Lower leg skin (tissue), 4 donors: ENCODE data around the gene ANKRD6. TPM values are rescaled to one million over a fixed set of nuclear protein-coding genes. Genes with fewer than 3 reads are reported as not detected.
"Not testable (repeated sequence)": the region's sequence is repeated elsewhere in the genome, so short reads cannot be mapped to it uniquely, and the experiment has no call there.

Experiments used
- DNase-seq, 2 donors: peaks; one replicate each; pipeline ENCODE4 v3.0.0-alpha.2; 2019; ENCODE audit warnings: low spot score in 2 of 2
- H3K4me3 ChIP-seq: fragments of 200-600 bp; sonication (generic); 2 replicates; pipeline ENCODE4 v1.5.1; 2017; ENCODE audit warnings: mild to moderate bottlenecking, low read depth; ENCODE audit not compliant: poor library complexity, severe bottlenecking
- POLR2A ChIP-seq, 2 donors: fragments of 450-650 bp; IDR thresholded peaks; one replicate each; pipeline ENCODE4 v1.6.1; 2016 to 2017; ENCODE audit warnings: antibody characterized with exemption in 2 of 2, mild to moderate bottlenecking in 1 of 2, moderate library complexity in 1 of 2
- WGBS, 2 donors: methylation state at CpG; one replicate each; pipeline ENCODE4 v1.1.5; 2018; 5-methylcytosine and 5-hydroxymethylcytosine counted together
- intact Hi-C: fragments of 100-400 bp; cut with DNase I; formaldehyde crosslinking; loops from one replicate; pipeline ENCODE4 v1.15.0; 2023; ENCODE audit warnings: low total_unique reads
- total RNA-seq, 4 donors: library from RNA; depleted of rRNA; stranded (reverse); fragments of >200 nt; gene quantifications; one replicate each; pipeline ENCODE4 v1.1.0, GENCODE V29; 2016
- TF ChIP-seq, protein P1 (sequence below), 3 donors: fragments of 450-650 bp; IDR thresholded peaks; one replicate each; pipeline ENCODE4 v1.5.1; 2016; ENCODE audit warnings: antibody characterized with exemption in 3 of 3, mild to moderate bottlenecking in 3 of 3, moderate library complexity in 2 of 3

Gene ANKRD6
- total RNA-seq, 4 donors from 2014 or later = 3.2 to 6.7 (median 4.8) TPM

DNA sequence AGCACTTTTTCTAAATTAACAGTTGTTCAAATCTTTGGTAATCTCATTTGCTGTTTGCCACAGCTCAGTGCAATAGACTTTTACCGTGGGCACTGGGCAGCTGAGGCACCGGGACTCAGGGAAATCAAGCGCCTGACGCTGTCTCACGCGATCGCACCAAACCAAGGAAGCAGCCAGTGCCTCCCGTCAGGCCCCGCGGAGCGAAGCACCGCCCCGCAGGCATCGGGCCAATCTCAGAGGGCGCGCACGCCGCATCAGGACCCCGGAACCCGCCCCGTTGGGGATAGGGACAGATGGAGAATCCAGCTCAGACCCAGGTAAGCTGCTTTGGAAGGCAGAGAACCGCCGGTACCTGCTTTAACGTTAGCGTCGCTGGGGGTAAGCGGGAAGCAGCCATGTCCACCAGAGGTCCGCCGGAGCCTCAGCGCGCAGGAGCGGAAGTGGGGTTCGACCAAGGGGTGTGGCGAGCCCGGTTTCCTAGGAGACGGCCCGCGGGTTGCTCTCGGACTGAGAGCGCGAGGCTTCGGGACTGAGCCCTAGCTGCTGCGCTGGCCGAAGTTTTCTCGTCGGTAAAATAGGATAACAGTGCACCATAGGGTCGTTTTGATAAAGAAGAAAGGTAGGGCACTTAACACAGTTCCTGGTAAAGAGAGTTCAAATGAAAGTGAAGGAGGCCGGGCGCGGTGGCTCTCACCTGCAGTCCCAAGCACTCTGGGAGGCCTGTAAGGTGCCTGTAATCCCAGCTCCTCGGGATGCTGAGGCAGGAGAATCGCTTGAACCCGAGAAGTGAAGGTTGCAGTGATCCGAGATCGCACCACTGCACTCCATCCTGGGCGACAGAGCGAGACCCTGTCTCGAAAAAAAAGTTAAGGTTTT is 205.6 kb downstream of the ANKRD6 start, which contains the start of gene LYRM2:
LYRM2 (minus strand) TSS at position 428 of the 876 bp plus-strand sequence; CDS start at position 397, 31 bp downstream.
- intact Hi-C loops = no loop called here
- peak within 1 kb of the TSS; percentile 29 for H3K4me3 ChIP-seq
- TF ChIP-seq, protein P1, sequence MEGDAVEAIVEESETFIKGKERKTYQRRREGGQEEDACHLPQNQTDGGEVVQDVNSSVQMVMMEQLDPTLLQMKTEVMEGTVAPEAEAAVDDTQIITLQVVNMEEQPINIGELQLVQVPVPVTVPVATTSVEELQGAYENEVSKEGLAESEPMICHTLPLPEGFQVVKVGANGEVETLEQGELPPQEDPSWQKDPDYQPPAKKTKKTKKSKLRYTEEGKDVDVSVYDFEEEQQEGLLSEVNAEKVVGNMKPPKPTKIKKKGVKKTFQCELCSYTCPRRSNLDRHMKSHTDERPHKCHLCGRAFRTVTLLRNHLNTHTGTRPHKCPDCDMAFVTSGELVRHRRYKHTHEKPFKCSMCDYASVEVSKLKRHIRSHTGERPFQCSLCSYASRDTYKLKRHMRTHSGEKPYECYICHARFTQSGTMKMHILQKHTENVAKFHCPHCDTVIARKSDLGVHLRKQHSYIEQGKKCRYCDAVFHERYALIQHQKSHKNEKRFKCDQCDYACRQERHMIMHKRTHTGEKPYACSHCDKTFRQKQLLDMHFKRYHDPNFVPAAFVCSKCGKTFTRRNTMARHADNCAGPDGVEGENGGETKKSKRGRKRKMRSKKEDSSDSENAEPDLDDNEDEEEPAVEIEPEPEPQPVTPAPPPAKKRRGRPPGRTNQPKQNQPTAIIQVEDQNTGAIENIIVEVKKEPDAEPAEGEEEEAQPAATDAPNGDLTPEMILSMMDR (IDR thresholded peaks at IDR 0.05) = no peak
- TF ChIP-seq POLR2A (IDR thresholded peaks at IDR 0.05) = peak in 1 of 2 donors; percentile 73
- 1 to 3% methylated on average over 49 to 55 of the region's 58 CpGs for WGBS, 2 donors
- peak; percentile 93 to 98 for DNase-seq

DNA sequence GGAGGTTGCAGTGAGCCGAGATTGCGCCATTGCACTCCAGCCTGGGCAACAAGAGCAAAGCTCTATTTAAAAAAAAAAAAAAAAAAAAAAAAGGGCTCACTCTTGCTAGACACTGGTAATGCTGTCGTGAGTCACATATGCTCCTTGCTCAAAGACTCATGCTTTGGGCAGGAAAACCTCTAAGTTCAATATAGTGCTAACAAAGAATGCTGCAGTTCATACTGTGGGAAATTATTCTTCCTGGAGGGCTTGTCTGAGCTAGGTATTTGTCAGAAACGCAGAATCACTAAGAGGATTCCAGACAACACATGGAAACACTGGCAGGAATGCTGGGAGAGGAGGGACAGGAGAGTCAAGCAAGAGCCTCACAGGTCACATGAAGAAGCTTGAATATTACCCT is 207.9 kb downstream of the ANKRD6 start:
- intact Hi-C loops = no loop called here
- no peak for DNase-seq
- WGBS, 2 donors = 87% methylated on average over 4 of the region's 4 CpGs
- H3K4me3 ChIP-seq = no peak overlapping the region
- TF ChIP-seq, protein P1 (IDR thresholded peaks at IDR 0.05) = no peak
- TF ChIP-seq POLR2A (IDR thresholded peaks at IDR 0.05) = no peak

DNA sequence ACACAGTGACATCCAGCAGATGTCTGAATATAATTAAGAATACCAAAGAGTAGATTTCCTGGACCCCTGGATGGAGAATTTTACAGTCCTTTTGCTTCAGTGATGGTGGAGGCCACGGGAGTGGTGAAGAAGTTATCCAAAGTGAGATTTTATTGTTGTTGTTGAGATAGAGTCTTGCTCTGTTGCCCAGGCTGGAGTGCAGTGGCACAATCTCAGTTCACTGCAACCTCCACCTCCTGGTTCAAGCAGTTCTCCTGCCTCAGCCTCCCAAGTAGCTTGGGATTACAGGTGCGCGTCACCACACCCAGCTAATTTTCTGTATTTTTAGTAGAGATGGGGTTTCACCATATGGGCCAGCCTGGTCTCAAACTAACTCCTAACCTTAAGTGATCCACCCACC is 208.6 kb downstream of the ANKRD6 start:
- H3K4me3 ChIP-seq, DNase-seq, intact Hi-C loops: not testable (repeated sequence)
- WGBS, 2 donors = 99 to 100% methylated on average over 3 of the region's 3 CpGs

DNA sequence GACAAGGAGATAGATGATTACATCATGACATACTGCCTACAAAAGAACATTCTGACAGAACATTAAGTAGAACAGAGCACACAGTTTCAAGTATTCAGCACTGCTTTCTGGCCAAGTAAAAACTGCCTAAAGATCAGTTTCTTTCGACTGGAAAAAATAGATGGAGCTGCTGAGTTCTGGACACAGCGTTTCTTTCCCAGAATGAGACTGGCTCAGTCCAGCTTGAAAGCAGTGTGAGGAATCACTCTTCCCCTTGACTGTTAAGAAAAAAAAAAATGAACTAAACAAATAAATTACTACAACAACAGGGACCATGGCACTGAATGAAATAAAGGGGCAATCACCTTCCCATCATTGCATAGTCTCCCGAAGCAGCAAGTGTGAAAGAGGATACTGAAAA is 210.0 kb downstream of the ANKRD6 start:
- no peak overlapping the region for H3K4me3 ChIP-seq
- intact Hi-C loops = no loop called here
- TF ChIP-seq, protein P1 (IDR thresholded peaks at IDR 0.05) = no peak
- TF ChIP-seq POLR2A (IDR thresholded peaks at IDR 0.05) = no peak
- no peak for DNase-seq
- 89 to 93% methylated on average over 3 of the region's 3 CpGs for WGBS, 2 donors

DNA sequence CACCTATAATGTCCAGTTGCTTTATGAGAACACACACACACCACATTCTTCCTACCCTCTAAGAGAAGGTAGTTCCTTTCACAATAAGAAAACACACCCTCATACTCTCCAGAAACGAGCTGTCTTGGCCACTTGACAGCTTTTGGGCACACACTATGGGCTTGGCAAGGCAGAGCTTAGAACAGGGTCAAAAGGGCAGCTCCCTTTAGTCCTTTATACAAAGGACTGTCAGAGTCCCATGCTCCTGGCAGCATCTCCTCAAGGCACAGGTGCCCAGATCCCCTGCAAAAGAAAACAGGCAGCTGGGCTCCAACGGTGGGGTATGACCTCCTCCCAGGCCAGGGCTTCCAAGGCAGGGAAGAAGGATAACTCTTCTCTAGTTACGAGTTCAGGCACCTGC is 210.5 kb downstream of the ANKRD6 start:
- WGBS, 2 donors = 70% methylated on average over 3 of the region's 3 CpGs
- intact Hi-C loops = no loop called here
- TF ChIP-seq, protein P1 (IDR thresholded peaks at IDR 0.05) = no peak
- TF ChIP-seq POLR2A (IDR thresholded peaks at IDR 0.05) = no peak
- DNase-seq = no peak
- no peak overlapping the region for H3K4me3 ChIP-seq

DNA sequence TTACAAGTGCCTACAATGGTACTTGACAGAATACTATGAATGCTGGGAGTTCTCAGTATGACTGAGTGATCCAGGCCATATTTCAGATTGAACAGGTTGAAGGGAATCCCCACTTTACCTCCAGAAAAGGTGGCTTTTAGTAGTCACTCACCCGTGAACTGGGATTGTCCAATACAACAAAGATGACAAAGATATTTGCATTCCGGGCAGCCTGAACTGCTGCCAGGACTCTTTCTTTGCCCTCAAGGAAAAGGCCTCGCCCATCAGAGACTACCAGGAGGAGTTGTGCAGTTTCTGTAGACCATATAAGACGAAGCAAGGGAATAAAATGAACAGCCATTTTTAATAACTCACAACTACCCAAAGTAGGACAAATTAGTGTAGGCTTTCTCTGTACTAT is 211.9 kb downstream of the ANKRD6 start:
- H3K4me3 ChIP-seq = no peak overlapping the region
- no peak for DNase-seq
- 56 to 62% methylated on average over 4 of the region's 4 CpGs for WGBS, 2 donors
- intact Hi-C loops = no loop called here
- no peak for TF ChIP-seq POLR2A (IDR thresholded peaks at IDR 0.05)
- TF ChIP-seq, protein P1 (IDR thresholded peaks at IDR 0.05) = no peak
